Measurements from ENCODE around the gene ZNF79. TPM values are rescaled to one million over a fixed set of nuclear protein-coding genes. Genes with fewer than 3 reads are reported as not detected.
A peak's percentile ranks its signal among the peaks of the same experiment; 100 is the strongest.

The ZNF79 gene
- total and polyA plus RNA-seq, 2 experiments from 2014 or later = 2.2 to 6.3 TPM

DNA sequence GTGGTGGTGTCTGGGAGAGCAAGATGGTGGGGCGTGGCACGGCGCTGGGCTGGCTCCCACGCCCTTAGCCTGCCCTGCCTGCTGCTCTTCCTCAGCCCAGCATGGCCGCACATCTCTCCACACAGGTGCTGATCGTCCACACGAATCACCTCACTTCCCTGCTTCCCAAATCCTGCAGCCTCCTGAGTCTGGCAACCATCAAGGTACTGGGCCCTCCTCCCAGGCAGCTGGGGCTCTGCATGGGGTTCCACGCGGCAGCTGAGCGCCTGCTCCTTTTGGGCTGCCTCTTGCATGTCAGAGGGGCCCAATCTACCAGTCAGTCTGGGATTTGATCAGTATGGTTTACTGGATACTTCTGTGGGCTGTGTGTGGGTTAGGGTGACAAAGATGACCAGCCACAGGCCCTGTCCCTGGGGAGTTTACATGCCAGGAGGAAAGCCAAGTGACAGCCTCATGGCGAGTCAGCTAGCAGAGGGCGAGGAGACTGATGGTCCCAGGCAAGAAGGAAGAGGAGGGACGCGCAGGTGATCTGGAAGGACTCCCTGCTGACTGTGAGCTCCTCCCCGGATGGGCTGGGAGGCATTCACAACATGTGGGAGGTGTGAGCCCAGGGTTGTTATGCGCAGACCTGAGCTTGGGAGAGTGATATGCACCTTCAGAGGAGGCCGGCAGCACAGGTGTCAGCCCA is 33.2 kb downstream of the ZNF79 start:
- peaks cover 36% of the 10 kb centered on the region for H3K36me3 Mint-ChIP-seq (ENCODE audit: low read depth)
- peaks cover 12% of the 10 kb centered on the region for H3K4me1 Mint-ChIP-seq
- Histone ChIP-seq H3K4me3 (no peak overlapping the region), H3K4me2 (no peak overlapping the region), H3K79me2 (replicated peaks; ENCODE audit: insufficient read depth) (peaks cover 12% of the 10 kb centered on the region; the same call in 1 of the 2 replicates), H3K27me3 (ENCODE audit: insufficient read depth) (no peaks in the 10 kb centered on the region), H2AFZ (no peak overlapping the region), H3F3A (replicated peaks; ENCODE audit: low read depth) (no peaks in the 10 kb centered on the region), H3K4me1 (ENCODE audit: insufficient read depth) (no peaks in the 10 kb centered on the region), H3K27ac (ENCODE audit: low read depth) (no peak overlapping the region), H3K36me3 (ENCODE audit: insufficient read depth) (peaks cover 9% of the 10 kb centered on the region; the same call in 1 of the 2 replicates), H4K20me1 (replicated peaks; ENCODE audit: insufficient read depth) (peaks cover 2% of the 10 kb centered on the region; the same call in 1 of the 2 replicates), H3K9me2 (ENCODE audit: insufficient read depth) (no peaks in the 10 kb centered on the region)
- no peaks in the 10 kb centered on the region for H3K9me3 Mint-ChIP-seq
- no peak for DNase-seq (ENCODE audit: low spot score)
- H3K27ac Mint-ChIP-seq = no peak overlapping the region
- peak; percentile 60 for ATAC-seq
- H3K4me3 Mint-ChIP-seq = no peak overlapping the region
- H3K27me3 Mint-ChIP-seq (ENCODE audit: insufficient read depth, low read depth, poor library complexity) = peaks cover 8% of the 10 kb centered on the region
- TF ChIP-seq ZNF114 (CRISPR knock-in tag; IDR thresholded peaks at IDR 0.05) (no peak), CREB1 (CRISPR knock-in tag; IDR thresholded peaks at IDR 0.05; ENCODE audit: low read depth) (no peak), ZNF462 (CRISPR knock-in tag; IDR thresholded peaks at IDR 0.05) (no peak), ZNF331 (CRISPR knock-in tag; IDR thresholded peaks at IDR 0.05; ENCODE audit: low read depth) (no peak), STAT1 (IDR thresholded peaks at IDR 0.05; ENCODE audit: unreplicated experiment) (no peak), EZH2 (IDR thresholded peaks at IDR 0.05; ENCODE audit: low read depth, unreplicated experiment) (no peak), NANOG (IDR thresholded peaks at IDR 0.05; ENCODE audit: borderline replicate concordance) (no peak), JUNB (IDR thresholded peaks at IDR 0.05; ENCODE audit: unreplicated experiment) (no peak), EZH2phosphoT487 (IDR thresholded peaks at IDR 0.05; ENCODE audit: unreplicated experiment) (no peak), POLR2AphosphoS5 (IDR thresholded peaks at IDR 0.05; ENCODE audit: low read depth) (no peak)
- TF ChIP-seq, protein P1, sequence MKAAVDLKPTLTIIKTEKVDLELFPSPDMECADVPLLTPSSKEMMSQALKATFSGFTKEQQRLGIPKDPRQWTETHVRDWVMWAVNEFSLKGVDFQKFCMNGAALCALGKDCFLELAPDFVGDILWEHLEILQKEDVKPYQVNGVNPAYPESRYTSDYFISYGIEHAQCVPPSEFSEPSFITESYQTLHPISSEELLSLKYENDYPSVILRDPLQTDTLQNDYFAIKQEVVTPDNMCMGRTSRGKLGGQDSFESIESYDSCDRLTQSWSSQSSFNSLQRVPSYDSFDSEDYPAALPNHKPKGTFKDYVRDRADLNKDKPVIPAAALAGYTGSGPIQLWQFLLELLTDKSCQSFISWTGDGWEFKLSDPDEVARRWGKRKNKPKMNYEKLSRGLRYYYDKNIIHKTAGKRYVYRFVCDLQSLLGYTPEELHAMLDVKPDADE (IDR thresholded peaks at IDR 0.05) = no peak
- TF ChIP-seq, protein P2, sequence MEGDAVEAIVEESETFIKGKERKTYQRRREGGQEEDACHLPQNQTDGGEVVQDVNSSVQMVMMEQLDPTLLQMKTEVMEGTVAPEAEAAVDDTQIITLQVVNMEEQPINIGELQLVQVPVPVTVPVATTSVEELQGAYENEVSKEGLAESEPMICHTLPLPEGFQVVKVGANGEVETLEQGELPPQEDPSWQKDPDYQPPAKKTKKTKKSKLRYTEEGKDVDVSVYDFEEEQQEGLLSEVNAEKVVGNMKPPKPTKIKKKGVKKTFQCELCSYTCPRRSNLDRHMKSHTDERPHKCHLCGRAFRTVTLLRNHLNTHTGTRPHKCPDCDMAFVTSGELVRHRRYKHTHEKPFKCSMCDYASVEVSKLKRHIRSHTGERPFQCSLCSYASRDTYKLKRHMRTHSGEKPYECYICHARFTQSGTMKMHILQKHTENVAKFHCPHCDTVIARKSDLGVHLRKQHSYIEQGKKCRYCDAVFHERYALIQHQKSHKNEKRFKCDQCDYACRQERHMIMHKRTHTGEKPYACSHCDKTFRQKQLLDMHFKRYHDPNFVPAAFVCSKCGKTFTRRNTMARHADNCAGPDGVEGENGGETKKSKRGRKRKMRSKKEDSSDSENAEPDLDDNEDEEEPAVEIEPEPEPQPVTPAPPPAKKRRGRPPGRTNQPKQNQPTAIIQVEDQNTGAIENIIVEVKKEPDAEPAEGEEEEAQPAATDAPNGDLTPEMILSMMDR (conservative IDR thresholded peaks at IDR 0.05; ENCODE audit: low read depth in 2 of 2) = no peak
- TF ChIP-seq, protein P3, sequence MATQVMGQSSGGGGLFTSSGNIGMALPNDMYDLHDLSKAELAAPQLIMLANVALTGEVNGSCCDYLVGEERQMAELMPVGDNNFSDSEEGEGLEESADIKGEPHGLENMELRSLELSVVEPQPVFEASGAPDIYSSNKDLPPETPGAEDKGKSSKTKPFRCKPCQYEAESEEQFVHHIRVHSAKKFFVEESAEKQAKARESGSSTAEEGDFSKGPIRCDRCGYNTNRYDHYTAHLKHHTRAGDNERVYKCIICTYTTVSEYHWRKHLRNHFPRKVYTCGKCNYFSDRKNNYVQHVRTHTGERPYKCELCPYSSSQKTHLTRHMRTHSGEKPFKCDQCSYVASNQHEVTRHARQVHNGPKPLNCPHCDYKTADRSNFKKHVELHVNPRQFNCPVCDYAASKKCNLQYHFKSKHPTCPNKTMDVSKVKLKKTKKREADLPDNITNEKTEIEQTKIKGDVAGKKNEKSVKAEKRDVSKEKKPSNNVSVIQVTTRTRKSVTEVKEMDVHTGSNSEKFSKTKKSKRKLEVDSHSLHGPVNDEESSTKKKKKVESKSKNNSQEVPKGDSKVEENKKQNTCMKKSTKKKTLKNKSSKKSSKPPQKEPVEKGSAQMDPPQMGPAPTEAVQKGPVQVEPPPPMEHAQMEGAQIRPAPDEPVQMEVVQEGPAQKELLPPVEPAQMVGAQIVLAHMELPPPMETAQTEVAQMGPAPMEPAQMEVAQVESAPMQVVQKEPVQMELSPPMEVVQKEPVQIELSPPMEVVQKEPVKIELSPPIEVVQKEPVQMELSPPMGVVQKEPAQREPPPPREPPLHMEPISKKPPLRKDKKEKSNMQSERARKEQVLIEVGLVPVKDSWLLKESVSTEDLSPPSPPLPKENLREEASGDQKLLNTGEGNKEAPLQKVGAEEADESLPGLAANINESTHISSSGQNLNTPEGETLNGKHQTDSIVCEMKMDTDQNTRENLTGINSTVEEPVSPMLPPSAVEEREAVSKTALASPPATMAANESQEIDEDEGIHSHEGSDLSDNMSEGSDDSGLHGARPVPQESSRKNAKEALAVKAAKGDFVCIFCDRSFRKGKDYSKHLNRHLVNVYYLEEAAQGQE (IDR thresholded peaks at IDR 0.05; ENCODE audit: unreplicated experiment) = no peak

All from GM23338 (cell line).